Measurements from ENCODE around the gene MED14.

Gene MED14

DNA sequence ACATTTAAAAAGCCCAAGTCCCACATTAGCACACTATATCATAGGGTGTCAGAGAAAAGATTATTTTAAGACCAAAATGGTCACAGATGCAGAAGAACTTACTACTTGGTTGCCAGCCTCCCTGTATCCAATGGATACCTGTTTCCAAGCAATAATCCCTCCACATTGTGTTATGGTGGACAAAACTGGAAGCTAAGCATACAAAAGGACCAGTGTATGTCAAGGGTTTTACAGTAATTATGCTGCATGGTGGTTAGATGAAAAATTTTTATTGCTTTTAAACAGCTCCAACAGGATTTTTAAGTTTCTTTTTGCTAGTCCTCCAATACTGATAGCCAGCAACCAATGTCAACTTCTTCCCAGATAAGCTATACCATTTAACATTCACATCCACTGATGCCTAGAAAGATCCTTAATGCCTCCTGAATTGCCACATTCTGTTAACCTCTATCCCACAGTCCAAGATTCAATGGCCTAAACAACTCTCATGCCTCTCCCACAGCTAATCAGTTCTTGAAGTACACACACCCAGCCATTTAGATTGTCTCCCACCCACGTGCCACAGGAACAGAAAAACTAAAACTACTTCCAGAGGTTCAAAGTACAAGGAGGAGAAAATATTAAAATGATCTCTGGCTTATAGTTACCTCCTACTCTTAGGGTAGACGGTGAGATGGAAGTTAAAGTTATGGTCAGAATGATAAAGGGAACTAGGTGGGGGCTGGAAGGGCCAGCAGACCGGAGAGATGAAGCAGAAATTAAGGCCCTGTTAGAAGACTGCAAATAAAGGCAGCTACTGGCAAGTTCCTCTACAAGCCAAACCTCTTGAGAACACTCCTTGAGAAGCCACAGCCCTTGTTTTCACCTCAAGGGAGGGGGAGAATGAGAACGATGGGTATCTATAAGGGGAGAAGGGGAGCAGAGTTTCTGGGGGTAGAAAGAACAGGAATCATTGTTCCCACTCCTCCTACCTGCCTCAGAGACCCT lies 5.5 kb downstream of the MED14 start:
- DNase-seq (ENCODE audit: low spot score): no peak

DNA sequence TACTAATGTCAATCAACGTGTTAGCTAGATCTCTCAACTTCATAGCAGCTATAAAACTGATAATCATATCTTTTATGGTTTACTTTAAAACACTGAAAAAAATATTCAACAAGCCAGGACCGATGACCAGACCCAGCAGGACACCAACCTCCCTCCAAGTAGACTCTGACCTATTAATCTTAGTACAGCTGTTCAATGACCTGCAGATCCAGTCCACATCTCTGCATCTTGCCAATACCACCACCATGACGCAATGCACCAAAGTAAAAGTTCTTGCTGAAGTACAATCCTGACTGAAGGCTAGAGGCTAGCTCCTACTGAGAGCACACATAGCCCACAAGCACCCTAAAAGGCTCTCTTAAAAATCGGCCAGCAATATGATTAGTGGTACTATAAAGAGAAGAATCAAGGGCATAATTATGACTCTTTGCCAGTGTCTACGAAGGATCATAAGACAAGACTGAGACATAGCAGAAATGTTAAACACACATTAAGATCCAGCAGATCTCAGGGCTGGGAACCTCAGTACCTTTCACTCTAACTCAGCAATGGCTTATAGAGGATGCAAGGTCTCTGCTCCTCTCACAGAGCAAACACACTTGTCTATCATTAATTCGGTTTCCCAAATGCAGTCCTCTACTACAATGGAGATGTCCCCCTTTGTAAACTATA lies 7.6 kb downstream of the MED14 start:
- no peak for DNase-seq (ENCODE audit: low spot score)

DNA sequence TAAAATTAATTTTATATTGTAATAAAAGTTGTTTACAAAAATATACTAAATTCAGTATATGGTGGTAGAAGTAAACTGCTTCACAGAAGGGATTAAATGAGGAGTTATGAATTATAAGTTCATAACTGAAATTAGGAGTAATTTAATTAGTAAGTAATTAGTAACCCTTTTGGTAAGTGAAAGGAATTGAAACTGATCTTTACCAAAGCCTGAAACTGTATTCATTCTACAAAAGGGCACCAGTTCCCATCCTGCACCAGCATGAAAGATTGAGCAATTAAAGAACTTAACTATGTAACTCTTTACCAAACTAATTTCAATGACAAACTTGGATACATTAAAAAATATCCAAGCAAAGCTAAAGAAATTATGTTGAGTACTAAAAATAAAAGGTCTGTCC lies 8.2 kb downstream of the MED14 start:
- peak; percentile 8 for DNase-seq (ENCODE audit: low spot score)

DNA sequence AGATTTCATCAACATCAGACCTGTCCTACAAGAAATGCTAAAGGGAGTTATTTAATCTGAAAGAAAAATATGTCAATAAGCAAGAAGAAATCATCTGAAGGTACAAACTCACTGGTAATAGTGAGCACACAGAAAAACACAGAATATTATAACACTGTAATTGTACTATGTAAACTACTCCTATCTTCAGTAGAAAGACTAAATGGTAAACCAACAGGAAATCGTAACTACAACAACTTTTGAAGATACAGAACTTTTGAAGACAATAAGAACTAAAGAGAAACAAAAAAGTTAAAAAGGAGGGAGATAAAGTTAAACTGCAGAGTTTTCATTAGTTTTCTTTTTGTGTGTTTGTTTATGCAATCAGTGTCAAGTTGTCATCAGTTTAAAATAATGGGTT lies 12.4 kb downstream of the MED14 start:
- DNase-seq (ENCODE audit: low spot score): no peak

DNA sequence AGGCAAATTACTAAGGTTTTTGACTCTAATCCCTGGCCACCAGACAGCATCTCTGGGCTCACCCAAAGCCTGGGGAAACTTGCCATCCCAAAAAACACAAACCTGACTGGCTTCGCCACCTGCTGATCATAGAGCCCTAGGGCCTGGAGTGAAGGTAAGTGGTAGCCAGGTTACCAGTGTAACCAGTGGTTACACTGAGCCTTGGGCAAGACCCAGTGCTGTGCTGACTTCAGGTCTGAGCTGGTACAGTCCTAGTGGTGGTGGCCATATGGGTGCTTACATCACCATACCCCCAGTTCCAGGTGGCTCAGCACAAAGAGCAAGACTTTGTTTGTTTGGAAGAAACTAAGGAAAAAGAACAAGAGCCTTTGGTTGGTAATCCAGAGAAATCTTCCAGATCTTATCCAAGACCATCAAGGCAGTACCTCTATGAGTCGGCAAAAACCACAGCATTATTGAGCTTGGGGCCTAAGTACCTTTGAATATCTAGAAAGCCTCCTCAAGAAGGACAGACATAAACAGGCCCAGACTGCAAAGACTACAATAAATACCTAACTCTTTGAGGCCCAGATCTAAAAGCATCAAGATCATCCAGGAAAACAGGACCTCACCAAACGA lies 13.7 kb downstream of the MED14 start:
- no peak for DNase-seq (ENCODE audit: low spot score)

DNA sequence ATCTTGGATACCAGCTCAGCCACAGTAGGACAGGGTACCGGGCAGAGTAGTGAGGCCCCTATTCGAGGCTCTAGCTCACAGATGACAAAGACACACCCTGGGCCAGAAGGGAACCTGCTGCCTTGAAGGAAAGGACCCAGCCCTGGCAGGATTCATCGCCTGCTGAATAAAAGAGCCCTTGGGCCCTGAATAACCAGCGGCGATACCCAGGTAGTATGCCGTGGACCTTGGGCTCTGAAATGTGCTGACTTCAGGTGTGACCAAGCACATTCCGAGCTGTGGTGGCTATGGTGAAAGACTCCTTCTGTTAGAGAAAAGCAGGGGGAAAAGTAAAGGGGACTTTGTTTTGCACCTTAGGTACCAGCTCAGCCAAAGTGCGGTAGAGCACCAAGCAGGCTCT lies 14.6 kb downstream of the MED14 start:
- no peak for DNase-seq (ENCODE audit: low spot score)

DNA sequence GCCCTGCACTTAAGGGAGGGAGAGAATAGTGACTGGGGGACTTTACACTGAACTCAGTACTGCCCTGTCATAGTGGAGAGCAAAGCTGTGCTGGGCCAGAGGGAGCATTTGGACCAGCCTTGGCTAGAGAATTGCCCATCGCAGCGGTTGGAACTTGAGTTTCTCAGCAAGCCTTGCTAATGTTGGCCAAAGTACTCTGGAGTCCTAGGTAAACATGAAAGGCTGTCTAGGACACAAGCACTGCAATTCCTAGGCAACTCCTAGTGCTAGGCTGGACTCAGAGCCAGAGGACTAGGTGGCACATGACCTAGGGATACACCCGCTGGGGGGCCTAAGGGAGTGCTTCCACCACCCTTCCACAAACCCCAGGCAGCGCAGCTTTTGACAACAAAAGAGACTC lies 15.0 kb downstream of the MED14 start:
- DNase-seq (ENCODE audit: low spot score): no peak

DNA sequence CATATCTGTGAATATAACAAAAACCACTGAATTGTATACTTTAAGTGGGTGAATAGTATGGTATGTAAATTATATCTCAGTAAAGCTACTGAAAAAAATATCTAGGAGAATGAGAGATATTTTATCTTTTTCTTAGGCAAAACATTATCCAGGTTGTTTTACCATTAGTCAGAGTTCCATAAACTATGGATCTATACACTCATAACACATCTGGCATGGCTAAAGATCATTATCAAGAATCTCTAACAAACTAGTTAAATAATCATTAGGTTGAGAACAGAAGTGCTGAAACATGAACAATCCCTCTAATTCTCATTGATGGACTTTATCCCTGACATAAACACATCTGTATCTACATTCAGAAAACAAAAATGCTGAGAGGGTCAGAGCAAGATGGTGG lies 15.6 kb downstream of the MED14 start:
- DNase-seq (ENCODE audit: low spot score): no peak

DNA sequence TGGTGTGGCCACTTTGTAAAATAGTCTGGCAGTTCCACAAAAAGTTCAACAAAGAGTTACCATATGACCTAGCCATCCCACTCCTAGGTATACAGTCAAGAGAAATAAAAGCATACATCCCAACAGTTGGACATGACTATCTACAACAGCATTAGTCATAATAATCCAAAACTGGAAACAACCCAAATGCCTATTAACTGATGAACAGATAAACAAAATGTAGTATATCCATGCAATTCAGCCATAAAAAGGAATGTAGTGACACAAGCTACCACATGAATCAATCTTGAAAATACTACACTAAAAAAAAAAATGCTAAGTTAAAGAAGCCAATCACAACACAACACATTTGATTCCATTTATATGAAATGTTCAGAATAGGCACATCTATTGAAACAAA lies 16.1 kb downstream of the MED14 start:
- no peak for DNase-seq (ENCODE audit: low spot score)

DNA sequence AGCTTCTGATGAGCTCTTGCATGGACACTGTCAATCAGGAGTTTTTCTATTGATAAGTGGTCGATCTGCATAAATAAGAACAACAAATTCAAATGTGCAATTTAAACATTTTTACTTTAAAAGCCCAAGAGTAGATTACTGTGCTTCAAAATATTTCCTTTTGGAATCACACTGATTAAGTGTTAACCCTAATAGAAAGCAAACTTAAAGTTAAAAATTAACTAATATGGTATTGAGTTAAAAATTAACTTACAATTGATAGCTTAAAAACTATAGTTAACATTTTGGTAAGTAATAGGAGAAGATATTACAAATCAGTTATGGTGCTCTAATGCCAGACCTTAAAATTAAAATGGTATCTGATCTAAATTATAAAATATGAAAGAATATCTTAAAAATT lies 25.9 kb downstream of the MED14 start:
- no peak for DNase-seq (ENCODE audit: low spot score)

DNA sequence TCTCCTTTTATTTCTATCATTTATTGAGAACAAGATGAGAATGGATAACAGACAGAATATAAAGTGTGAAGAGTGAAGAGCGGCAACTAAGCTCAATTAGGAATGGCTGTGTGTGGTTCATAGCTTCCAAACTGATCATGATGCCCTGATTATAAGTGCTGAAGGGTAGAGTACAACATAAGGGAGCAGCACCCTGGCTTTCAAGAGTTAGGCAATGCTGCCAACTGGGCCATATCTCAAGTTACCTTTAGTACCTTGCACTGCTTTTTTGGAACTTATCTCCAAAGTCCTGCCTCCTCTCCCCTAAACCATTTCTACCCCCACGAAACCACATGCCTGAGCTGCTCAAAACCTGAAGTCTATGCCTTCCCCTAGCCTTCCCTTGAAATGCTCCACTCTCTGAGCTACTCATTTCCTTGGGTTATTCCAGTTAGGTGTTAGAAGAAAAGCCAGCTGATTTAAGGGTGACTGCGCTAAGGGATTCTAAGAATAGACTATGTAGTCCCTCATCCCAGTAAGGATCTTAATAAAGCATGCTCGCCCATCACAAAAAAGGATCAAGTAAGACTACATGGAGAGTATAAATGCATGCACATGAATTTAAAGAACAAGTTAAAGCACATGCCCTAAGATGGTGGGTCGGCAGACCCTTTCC lies 29.6 kb downstream of the MED14 start:
- DNase-seq (ENCODE audit: low spot score): no peak

DNA sequence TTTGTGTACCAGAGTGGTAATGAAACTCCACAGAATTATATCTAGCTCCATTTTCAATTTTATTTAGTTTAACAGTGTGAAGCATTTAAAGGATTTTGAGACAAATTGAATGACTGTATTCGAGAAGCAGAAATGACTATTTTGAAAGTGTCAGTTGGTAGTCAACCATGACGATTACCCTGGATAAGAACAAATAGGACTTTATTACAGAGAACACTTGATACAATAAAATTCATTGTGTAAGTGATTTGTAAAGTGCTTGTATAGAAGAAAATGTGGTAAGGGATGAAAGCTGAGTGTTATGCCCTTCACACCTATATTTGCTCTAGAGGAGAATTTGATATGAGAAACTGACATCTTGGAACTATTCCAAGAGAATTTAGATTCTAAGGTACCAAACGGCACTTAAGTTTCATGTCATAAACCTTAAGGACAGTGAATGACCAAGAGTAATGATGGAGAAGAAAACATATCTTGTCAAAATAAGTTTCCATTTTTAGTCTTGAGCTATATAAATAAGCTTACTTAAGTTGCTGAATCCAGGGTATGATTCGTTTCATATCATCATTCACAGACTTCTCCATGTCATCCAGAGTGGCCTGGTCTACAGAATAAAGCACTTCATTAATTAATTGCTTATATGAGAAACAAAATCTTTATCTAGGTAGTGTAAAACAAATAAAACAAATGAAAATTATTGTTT lies 34.6 kb downstream of the MED14 start:
- no peak for DNase-seq (ENCODE audit: low spot score)

DNA sequence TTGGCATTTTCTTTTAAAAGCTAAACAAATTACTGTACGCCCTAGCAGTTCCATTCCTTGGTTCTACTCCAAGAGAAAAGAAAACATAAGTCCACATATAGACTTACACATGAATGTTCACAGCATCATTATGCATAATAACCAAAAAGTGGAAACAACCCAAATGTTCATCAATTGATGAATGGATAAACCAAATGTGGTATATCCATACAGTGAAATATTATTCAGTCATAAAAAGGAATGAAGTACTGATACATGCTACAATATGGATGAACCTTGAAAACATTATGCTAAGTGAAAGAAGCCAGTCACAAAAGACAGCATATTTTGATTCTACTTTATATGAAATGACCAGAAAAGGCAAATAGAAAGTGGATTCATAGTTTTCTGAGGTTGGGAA lies 36.5 kb downstream of the MED14 start:
- DNase-seq (ENCODE audit: low spot score): no peak

DNA sequence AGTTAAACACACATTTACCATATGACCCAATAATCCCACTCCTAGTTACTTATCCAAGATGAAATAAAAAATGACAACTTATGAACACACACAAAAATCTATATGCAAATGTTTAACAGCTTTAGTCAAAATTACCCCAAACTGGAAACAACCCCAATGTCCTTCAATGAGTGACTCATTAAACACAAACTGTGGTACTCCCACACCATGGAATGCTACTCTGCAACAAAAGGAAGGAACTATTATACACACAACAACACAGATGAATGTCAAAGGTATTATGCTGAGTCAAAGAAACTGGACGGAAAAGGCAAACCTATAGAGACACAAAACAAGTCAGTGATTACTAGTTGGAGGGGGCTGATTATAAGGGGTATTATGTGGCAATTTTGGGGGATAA lies 40.5 kb downstream of the MED14 start:
- no peak for DNase-seq (ENCODE audit: low spot score)

DNA sequence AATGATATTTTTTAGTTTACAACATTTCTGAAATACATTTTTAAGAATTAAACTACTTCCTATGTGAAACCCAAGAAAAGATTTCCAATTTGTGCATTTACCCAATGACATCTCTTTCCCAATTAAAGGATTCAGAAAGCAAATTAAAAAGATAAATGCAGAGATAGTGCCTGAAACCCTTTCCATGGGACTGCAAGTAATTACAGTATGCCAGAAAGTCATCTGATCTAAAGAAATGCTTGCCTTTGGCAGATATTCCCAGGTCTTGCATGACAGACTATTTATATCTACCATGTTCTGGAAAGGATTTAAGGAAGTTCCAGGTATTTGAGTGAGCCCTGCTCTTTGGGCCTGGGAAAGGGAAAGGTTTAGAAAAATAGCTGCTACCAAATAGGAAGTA lies 46.4 kb downstream of the MED14 start:
- no peak for DNase-seq (ENCODE audit: low spot score)

DNA sequence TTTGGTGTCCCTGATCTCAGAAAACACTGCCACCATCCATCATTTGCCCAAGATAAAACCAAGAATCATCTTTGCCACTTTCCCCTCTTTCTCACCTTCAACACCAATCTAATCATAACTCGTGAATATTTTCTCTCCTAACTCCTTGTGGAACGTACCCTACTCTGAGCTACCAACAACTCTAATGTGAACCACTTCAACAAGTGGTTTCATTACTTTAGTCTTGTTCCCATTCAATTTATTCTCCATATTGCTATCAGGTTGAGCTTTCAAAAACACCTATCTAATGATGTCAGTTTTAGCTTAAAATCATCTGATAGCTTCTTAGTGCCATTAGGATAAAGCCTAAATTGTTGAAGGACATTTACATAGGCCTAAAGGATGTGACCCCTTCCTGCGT lies 48.2 kb downstream of the MED14 start:
- DNase-seq (ENCODE audit: low spot score): no peak

DNA sequence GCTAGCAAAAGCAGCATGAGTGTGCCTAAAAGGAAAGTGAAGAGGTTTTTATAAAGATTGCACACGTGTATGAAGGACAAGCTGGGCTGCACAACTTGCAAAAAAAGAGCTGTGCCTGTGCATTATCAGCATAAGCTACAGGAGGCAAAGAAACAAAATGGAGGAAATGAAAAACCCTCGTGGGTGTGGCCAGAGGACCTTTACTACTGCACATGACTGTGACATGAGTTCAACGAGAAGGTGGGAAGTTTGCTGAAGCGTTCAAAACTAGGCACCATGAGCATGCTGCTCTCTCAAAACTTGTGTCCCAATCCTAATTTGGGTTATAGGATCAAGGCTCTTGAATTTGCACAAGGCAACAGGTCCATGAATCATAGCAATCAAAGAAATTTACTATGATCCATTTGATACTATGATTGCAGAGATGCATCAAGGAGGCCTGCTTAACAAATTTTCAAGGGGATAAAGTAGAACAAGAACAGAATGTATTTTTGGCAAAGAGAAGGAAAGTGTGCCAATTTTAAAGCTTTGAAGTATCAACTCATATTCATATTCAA lies 49.9 kb downstream of the MED14 start:
- DNase-seq (ENCODE audit: low spot score): no peak

DNA sequence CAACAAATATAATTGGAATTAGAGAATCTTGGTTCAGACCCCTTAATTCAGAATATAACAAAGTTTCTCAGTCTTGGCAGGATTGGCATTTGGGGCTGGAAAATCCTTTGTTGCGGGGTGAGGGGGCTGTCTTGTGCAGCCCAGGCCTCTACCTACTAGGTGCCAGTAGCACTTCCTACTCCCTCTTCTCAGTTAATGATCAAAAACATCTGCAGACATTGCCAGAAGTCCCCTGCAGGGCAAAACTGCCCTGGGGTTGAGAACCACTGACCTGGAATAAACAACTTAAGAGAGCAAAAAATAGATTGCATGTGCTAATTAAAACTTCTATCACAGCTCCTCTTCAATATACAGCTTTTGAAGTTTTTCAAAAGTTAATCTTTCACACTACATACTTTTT lies 51.2 kb downstream of the MED14 start:
- no peak for DNase-seq (ENCODE audit: low spot score)

DNA sequence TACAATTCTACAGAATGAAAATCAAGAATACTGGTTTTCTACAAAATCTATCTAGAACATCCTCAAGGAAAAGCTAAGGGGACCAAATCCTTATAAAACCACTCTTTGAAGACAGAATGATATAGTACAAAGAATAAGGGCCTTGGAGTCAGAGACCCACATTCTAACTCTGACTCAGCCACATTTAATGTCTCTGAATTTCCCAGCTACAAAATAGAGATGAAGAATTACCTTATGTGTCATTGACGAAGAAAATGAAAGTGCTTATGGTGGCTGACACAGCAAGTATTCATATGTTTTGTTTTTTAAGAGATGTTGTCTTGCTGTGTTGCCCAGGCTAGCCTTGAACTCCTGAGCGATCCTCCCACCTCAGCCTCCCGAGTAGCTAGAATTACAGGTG lies 52.1 kb downstream of the MED14 start:
- no peak for DNase-seq (ENCODE audit: low spot score)

DNA sequence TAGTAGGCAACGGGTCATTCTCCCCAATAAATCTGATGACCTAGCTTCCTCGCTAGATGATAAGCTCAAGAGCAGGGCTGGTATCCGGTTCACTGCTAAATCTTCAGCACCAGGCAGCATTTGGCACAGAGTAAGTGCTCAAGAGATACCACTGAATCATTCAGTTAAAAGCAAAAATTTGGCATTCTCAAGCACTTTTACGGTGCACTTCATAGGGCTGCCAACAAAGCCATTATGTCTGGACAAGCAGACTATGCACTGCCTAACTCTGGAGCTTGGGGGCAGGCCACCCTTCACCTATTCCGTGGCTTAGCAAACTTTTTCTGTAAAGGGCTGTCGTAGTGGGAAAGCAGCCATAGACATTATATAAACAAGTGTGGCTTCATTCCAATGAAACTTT lies 64.2 kb downstream of the MED14 start:
- DNase-seq (ENCODE audit: low spot score): no peak

DNA sequence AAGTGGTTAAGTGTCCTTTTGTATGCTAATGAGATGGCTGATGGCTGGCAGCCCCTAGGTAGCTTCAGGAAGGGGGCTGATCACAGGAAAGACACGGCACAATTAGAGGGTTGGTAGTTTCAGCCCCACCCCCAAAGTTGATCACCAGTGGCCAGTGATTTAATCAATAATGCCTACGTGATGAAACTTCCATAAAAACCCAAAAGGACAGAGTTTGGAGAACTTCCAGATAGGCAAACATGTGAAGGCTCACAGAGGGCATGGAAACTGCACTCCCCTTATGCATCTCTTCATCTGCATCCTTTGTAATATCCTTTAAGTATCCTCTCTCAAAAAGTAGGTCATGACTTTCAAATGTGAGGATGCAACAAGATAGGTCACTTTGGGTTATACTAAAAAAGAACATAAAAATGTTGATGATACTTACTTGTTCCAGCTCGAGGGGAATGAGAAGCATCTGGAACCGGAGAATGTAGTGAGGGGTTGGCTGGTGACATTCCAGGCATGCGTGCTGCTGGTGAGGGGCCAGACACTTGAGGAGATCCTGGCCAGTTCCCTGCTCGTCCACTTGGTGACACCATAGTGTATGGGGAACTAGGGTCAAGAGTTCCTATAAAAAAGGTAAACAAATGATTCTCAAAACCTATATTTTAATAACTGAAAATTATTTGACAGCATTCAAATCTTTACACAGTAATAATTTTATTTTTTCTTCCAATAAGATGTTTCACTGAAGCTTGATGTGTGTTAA lies 71.3 kb downstream of the MED14 start:
- DNase-seq (ENCODE audit: low spot score): no peak

Data from activated CD4-positive, alpha-beta T cell treated with anti-CD3 and anti-CD28 coated beads, Interleukin-2, Interleukin-4, amounts not matched to agents 100 ng/mL and 50 ng/mL, durations not matched to agents 16 hours and 8 hours (primary cell).